Measurements from ENCODE around the gene THSD7A. TPM values are rescaled to one million over a fixed set of nuclear protein-coding genes. Genes with fewer than 3 reads are reported as not detected.

The THSD7A gene
- total and polyA plus RNA-seq, 10 of the 15 experiments (the other 5 are each of a cell fraction or from before 2014, with no cell fraction given), result 0.03 to 0.09 (median 0.03) TPM; not detected in 7

DNA sequence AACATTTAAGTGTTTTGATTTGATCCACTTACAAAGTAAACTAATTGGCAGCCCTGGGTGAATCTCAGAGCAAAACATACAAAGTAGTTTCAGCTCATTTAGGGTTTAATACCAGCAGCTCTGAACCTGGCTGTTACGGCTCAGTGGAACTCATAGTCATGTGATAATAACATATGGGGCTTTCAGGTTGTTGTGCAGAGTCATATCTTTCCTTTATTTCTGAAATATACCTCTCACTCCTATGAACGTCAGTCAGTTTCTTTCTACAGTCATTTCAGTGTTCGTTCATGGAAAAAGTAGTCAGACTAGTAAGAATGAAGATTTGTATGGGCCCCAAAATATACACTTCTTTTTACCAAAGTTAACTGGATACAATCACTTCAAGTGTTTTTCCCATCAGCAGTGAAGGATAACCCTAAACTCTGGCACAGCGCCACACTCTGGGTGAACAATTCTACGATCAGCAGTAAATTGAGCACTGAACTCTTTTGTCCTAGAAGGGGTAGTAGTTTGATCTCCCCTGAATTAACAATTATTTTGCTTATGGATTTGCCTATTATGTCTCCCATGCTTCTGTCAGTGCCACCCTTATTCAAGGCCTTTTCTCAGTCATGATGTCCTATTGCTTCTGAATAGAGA is 218.6 kb downstream of the THSD7A start (continued):
- TF ChIP-seq, protein P1, sequence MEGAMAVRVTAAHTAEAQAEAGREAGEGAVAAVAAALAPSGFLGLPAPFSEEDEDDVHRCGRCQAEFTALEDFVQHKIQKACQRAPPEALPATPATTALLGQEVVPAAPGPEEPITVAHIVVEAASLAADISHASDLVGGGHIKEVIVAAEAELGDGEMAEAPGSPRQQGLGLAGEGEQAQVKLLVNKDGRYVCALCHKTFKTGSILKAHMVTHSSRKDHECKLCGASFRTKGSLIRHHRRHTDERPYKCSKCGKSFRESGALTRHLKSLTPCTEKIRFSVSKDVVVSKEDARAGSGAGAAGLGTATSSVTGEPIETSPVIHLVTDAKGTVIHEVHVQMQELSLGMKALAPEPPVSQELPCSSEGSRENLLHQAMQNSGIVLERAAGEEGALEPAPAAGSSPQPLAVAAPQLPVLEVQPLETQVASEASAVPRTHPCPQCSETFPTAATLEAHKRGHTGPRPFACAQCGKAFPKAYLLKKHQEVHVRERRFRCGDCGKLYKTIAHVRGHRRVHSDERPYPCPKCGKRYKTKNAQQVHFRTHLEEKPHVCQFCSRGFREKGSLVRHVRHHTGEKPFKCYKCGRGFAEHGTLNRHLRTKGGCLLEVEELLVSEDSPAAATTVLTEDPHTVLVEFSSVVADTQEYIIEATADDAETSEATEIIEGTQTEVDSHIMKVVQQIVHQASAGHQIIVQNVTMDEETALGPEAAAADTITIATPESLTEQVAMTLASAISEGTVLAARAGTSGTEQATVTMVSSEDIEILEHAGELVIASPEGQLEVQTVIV (IDR thresholded peaks at IDR 0.05; ENCODE audit: borderline replicate concordance, partially characterized antibody), result no peak
- TF ChIP-seq EZH2 (IDR thresholded peaks at IDR 0.05; ENCODE audit: borderline replicate concordance, control insufficient read depth, low read depth, low read length) (no peak), CEBPB (IDR thresholded peaks at IDR 0.05; ENCODE audit: borderline replicate concordance in 1 of 2, low read depth in 2 of 2, low read length in 2 of 2) (no peak), DPF2 (IDR thresholded peaks at IDR 0.05) (0 out of 2 replicates have a peak, but pooled peaks have one; percentile 59), PAX5 (IDR thresholded peaks at IDR 0.05; ENCODE audit: borderline replicate concordance, low read depth, low read length) (no peak), NBN (IDR thresholded peaks at IDR 0.05) (no peak), SIN3A (IDR thresholded peaks at IDR 0.05; ENCODE audit: low read depth, low read length) (no peak), SREBF2 (IDR thresholded peaks at IDR 0.05; ENCODE audit: low read length) (no peak), POLR2AphosphoS5 (IDR thresholded peaks at IDR 0.05; ENCODE audit: low read length) (no peak), STAT3 (IDR thresholded peaks at IDR 0.05; ENCODE audit: low read depth, low read length) (no peak), STAT1 (conservative IDR thresholded peaks at IDR 0.05) (no peak), KDM1A (IDR thresholded peaks at IDR 0.05; ENCODE audit: borderline replicate concordance) (no peak), NR2C1 (IDR thresholded peaks at IDR 0.05) (no peak), KAT2A (conservative IDR thresholded peaks at IDR 0.05; ENCODE audit: control insufficient read depth, low read depth, low read length) (no peak), WRNIP1 (IDR thresholded peaks at IDR 0.05; ENCODE audit: borderline replicate concordance, low read depth, low read length) (no peak), ZNF217 (IDR thresholded peaks at IDR 0.05) (no peak)
- TF ChIP-seq, protein P2, sequence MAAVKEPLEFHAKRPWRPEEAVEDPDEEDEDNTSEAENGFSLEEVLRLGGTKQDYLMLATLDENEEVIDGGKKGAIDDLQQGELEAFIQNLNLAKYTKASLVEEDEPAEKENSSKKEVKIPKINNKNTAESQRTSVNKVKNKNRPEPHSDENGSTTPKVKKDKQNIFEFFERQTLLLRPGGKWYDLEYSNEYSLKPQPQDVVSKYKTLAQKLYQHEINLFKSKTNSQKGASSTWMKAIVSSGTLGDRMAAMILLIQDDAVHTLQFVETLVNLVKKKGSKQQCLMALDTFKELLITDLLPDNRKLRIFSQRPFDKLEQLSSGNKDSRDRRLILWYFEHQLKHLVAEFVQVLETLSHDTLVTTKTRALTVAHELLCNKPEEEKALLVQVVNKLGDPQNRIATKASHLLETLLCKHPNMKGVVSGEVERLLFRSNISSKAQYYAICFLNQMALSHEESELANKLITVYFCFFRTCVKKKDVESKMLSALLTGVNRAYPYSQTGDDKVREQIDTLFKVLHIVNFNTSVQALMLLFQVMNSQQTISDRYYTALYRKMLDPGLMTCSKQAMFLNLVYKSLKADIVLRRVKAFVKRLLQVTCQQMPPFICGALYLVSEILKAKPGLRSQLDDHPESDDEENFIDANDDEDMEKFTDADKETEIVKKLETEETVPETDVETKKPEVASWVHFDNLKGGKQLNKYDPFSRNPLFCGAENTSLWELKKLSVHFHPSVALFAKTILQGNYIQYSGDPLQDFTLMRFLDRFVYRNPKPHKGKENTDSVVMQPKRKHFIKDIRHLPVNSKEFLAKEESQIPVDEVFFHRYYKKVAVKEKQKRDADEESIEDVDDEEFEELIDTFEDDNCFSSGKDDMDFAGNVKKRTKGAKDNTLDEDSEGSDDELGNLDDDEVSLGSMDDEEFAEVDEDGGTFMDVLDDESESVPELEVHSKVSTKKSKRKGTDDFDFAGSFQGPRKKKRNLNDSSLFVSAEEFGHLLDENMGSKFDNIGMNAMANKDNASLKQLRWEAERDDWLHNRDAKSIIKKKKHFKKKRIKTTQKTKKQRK (IDR thresholded peaks at IDR 0.05; ENCODE audit: low read depth, low read length), result no peak
- TF ChIP-seq, protein P3, sequence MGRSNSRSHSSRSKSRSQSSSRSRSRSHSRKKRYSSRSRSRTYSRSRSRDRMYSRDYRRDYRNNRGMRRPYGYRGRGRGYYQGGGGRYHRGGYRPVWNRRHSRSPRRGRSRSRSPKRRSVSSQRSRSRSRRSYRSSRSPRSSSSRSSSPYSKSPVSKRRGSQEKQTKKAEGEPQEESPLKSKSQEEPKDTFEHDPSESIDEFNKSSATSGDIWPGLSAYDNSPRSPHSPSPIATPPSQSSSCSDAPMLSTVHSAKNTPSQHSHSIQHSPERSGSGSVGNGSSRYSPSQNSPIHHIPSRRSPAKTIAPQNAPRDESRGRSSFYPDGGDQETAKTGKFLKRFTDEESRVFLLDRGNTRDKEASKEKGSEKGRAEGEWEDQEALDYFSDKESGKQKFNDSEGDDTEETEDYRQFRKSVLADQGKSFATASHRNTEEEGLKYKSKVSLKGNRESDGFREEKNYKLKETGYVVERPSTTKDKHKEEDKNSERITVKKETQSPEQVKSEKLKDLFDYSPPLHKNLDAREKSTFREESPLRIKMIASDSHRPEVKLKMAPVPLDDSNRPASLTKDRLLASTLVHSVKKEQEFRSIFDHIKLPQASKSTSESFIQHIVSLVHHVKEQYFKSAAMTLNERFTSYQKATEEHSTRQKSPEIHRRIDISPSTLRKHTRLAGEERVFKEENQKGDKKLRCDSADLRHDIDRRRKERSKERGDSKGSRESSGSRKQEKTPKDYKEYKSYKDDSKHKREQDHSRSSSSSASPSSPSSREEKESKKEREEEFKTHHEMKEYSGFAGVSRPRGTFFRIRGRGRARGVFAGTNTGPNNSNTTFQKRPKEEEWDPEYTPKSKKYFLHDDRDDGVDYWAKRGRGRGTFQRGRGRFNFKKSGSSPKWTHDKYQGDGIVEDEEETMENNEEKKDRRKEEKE (IDR thresholded peaks at IDR 0.05), result no peak
- TF ChIP-seq, protein P4, sequence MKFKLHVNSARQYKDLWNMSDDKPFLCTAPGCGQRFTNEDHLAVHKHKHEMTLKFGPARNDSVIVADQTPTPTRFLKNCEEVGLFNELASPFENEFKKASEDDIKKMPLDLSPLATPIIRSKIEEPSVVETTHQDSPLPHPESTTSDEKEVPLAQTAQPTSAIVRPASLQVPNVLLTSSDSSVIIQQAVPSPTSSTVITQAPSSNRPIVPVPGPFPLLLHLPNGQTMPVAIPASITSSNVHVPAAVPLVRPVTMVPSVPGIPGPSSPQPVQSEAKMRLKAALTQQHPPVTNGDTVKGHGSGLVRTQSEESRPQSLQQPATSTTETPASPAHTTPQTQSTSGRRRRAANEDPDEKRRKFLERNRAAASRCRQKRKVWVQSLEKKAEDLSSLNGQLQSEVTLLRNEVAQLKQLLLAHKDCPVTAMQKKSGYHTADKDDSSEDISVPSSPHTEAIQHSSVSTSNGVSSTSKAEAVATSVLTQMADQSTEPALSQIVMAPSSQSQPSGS (IDR thresholded peaks at IDR 0.05; ENCODE audit: low read length), result peak; percentile 67
- TF ChIP-seq, protein P5, sequence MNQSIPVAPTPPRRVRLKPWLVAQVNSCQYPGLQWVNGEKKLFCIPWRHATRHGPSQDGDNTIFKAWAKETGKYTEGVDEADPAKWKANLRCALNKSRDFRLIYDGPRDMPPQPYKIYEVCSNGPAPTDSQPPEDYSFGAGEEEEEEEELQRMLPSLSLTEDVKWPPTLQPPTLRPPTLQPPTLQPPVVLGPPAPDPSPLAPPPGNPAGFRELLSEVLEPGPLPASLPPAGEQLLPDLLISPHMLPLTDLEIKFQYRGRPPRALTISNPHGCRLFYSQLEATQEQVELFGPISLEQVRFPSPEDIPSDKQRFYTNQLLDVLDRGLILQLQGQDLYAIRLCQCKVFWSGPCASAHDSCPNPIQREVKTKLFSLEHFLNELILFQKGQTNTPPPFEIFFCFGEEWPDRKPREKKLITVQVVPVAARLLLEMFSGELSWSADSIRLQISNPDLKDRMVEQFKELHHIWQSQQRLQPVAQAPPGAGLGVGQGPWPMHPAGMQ (IDR thresholded peaks at IDR 0.05; ENCODE audit: borderline replicate concordance), result no peak
